Mucosa of descending colon (tissue), 3 donors: Measurements from ENCODE around the gene TRIOBP. TPM values are rescaled to one million over a fixed set of nuclear protein-coding genes. Genes with fewer than 3 reads are reported as not detected.

Experiments used
- ATAC-seq: fragments of 200-7000 bp; cut with Tn5 transposase; one replicate; pipeline ENCODE4 v1.9.1; 2020; ENCODE audit warnings: mild to moderate bottlenecking, moderate library complexity
- DNase-seq, 3 donors: peaks; one replicate each; pipeline ENCODE4 v3.0.0-alpha.2; 2020
- H3K36me3 ChIP-seq: fragments of 200-600 bp; one replicate; pipeline ENCODE4 v1.8.0; 2021; ENCODE audit warnings: low read depth, mild to moderate bottlenecking
- H3K4me1 ChIP-seq: fragments of 200-600 bp; one replicate; pipeline ENCODE4 v1.8.0; 2021; ENCODE audit warnings: low read depth, mild to moderate bottlenecking
- H3K4me3 ChIP-seq: fragments of 200-600 bp; one replicate; pipeline ENCODE4 v1.8.0; 2021; ENCODE audit warnings: mild to moderate bottlenecking
- H3K9me3 ChIP-seq: fragments of 200-600 bp; one replicate; pipeline ENCODE4 v1.8.0; 2021; ENCODE audit warnings: mild to moderate bottlenecking
- intact Hi-C, 2 donors: fragments of 100-400 bp; cut with DNase I in 1 of 2; cut with micrococcal nuclease in 1 of 2; formaldehyde crosslinking; loops; one replicate each; pipeline versions ENCODE4 v1.11.0 to v1.11.1; 2022; cut with DNase I, micrococcal nuclease
- total RNA-seq, 3 donors: library from RNA; stranded (reverse); fragmentation: NEBNext Ultra II Directional in 2 of 3; extraction: Animal tissue kit (Norgen Biotek cat#: 25700) in 2 of 3; gene quantifications; one replicate each; pipeline versions ENCODE4 v1.2.1 to v1.2.4, GENCODE V29; 2021 to 2023
- TF ChIP-seq, protein P1 (sequence below): fragments of 200-600 bp; IDR thresholded peaks from one replicate; pipeline ENCODE4 v1.8.0; 2022; ENCODE audit warnings: antibody characterized with exemption, mild to moderate bottlenecking
- donor health status: DM: no; HTN: no; CAD: no; lungs with moderate emphysema.
- donor health status: DM: no; HTN: no; CAD: no.
- donor health status: DM: no; HTN: yes; CAD: no.

The TRIOBP gene
- total RNA-seq, 3 donors from 2014 or later, result 78.2 to 107 (median 78.6) TPM

DNA sequence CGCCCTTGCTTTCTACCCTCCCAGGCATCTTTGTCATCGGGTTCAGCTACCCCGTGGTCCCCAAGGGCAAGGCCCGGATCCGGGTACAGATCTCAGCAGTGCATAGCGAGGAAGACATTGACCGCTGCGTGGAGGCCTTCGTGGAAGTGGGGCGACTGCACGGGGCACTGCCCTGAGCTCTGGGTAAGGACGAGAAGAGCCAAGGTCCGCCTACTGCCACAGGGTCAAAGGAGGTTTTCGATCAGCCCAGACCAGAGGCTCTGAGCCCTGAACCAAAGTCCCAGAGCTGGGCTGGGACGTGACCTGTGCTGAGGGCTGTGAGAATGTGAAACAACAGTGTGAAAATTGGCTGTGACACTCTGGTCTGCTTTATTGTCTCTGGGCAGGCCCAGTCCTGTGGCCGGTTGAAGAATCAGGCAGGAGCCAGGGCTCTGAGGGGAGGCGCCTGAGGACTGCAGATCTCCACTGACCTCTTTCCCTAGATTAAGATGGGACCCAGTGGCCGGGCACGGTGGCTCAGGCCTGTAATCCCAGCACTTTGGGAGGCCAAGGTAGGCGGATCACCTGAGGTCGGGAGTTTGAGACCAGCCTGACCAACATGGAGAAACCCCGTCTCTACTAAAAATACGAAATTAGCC, 119.8 kb downstream of the TRIOBP start:
- no peaks in the 10 kb centered on the region for H3K9me3 ChIP-seq
- no peaks in the 10 kb centered on the region for H3K36me3 ChIP-seq
- no peak for ATAC-seq
- no peak overlapping the region for H3K4me3 ChIP-seq
- peaks cover 15% of the 10 kb centered on the region for H3K4me1 ChIP-seq
- TF ChIP-seq, protein P1, sequence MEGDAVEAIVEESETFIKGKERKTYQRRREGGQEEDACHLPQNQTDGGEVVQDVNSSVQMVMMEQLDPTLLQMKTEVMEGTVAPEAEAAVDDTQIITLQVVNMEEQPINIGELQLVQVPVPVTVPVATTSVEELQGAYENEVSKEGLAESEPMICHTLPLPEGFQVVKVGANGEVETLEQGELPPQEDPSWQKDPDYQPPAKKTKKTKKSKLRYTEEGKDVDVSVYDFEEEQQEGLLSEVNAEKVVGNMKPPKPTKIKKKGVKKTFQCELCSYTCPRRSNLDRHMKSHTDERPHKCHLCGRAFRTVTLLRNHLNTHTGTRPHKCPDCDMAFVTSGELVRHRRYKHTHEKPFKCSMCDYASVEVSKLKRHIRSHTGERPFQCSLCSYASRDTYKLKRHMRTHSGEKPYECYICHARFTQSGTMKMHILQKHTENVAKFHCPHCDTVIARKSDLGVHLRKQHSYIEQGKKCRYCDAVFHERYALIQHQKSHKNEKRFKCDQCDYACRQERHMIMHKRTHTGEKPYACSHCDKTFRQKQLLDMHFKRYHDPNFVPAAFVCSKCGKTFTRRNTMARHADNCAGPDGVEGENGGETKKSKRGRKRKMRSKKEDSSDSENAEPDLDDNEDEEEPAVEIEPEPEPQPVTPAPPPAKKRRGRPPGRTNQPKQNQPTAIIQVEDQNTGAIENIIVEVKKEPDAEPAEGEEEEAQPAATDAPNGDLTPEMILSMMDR, result no peak
- DNase-seq, result no peak
- intact Hi-C loops, result loop anchor here (5.0 kb wide), 2 partner anchors 46 to 151 kb away; no protein-coding TSS in a partner anchor

DNA sequence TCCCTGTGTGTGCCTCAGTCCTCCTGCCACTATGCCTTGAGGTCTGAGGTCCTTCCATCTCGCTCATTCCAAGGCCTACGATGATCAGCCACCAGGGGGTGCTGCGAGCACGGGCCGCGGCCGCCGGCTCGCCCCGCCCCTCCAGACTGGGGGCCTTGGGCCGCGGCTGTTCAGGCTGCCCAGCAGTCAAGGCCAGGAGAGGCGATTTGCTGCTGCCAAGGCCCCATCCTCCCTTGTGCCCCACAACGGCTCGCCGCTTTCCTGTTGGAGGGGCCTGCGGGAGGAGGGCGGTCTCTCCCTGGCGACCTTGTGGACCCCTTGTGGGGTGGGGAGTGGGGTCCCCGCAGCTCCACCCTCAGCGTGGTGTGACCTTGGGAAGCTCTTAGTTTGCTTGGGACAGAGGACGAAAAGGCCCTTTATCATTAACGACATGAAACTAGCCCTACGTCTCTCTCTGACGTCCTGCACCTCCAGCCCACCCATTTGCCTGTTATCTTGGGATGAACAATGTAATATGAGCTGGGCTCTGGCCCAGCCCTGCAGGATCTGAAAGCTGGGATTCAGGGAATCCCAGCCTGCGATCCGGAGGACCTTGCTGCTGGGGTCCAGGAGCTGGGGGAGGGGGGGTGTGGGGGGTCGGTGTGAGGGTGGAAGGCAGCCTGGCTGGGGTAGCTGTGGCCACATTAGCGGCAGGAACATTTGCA, 121.0 kb downstream of the TRIOBP start:
- peak; percentile 78 to 93 (median 91) for DNase-seq
- H3K4me1 ChIP-seq, result peaks cover 15% of the 10 kb centered on the region
- ATAC-seq, result peak; percentile 91
- TF ChIP-seq, protein P1, result peak; percentile 91
- H3K4me3 ChIP-seq, result no peak overlapping the region
- no peaks in the 10 kb centered on the region for H3K36me3 ChIP-seq
- H3K9me3 ChIP-seq, result no peaks in the 10 kb centered on the region
- intact Hi-C loops, result loop anchor here (5.0 kb wide), 2 partner anchors 44 to 149 kb away; no protein-coding TSS in a partner anchor

DNA sequence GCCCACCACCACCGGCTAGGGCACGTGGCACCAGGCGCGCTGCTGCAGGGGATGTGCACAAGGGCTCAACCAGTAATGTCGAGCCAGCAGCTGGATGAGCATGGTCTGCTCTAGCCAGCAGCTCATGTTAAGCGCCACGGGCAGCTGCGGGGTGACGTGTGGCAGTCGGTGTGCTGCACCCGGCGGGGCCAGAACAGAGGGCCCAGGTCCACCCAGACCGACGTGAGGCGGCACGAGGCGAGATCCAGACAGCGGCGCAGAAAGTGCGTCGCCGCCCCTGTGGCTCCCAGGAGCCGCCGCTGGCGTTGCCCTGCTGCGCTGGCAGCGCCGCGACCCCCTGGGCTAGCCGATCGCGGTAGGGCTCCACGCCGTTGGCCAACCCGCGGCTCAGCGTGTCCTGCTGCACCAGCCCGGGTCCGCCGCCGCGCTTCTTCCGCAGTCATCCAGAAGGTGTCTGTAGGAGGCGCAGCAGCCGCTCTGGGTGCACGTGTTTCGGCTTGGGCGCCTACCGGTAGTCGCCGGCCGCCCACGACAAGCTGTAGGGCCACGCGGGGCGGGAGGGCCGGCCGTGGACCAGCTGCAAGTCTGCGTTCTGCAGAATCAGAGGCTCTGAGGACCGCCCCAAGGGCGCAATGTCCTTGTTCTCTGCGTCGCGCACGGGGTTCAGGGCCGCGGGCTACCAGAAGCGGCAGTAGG, 121.7 kb downstream of the TRIOBP start:
- peaks cover 15% of the 10 kb centered on the region for H3K4me1 ChIP-seq
- H3K36me3 ChIP-seq, result no peaks in the 10 kb centered on the region
- H3K9me3 ChIP-seq, result no peaks in the 10 kb centered on the region
- DNase-seq, result peak; percentile 76 to 82 (median 80)
- TF ChIP-seq, protein P1, result peak; percentile 24
- intact Hi-C loops, result loop anchor here (5.0 kb wide), 2 partner anchors 44 to 149 kb away; no protein-coding TSS in a partner anchor
- H3K4me3 ChIP-seq, result no peak overlapping the region
- peak; percentile 81 for ATAC-seq

DNA sequence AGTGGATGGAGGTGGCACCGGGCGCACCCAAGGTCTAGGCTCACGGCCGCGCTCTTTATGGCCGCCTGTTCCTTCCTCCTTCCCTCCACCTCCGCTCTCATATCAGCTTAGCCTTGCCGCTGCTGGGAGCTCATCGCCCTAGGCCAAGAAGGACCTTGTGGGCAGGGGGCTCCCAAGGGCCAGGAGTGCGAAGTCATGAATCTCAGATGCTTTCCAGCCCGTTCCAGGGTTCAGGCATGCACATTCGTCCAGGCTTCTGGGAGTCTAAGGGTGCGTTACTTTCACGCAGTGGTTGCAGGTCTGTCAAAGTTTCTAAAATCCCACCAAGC, 122.2 kb downstream of the TRIOBP start:
- H3K4me3 ChIP-seq, result no peak overlapping the region
- no peak for DNase-seq
- ATAC-seq, result peak; percentile 70
- TF ChIP-seq, protein P1, result peak; percentile 4
- no peaks in the 10 kb centered on the region for H3K36me3 ChIP-seq
- intact Hi-C loops, result loop anchor here (5.0 kb wide), 2 partner anchors 43 to 148 kb away; no protein-coding TSS in a partner anchor
- peaks cover 15% of the 10 kb centered on the region for H3K4me1 ChIP-seq
- H3K9me3 ChIP-seq, result no peaks in the 10 kb centered on the region

DNA sequence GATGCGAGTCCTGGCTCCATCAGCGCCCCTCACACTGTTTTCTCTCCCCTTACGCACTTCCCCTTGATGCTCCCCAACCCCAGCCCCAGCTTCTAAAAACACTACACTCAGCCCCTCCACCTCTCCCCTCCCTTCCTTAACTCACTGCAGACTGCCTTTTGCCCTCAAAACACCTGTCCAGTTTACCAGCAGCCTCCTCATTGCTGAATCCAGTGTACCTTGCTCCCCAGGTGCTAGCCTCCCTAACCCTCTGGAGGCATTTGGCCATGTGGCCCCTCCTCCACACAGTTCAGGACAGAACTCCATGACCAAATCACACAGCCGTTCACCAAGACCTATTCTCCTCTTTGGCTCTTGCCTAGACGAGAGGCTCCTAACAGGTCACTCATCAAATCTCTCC, 123.5 kb downstream of the TRIOBP start:
- Histone ChIP-seq H3K4me1 (peaks cover 18% of the 10 kb centered on the region), H3K4me3 (no peak overlapping the region), H3K36me3 (no peaks in the 10 kb centered on the region), H3K9me3 (no peaks in the 10 kb centered on the region)
- DNase-seq (no peak), ATAC-seq (no peak)
- intact Hi-C loops, result no loop called here
- TF ChIP-seq, protein P1, result no peak
